PFSK-1 (cell line): ENCODE data around the gene LPIN2.

Experiments used
- POLR2AphosphoS5 ChIP-seq: IDR thresholded peaks from 2 replicates; pipeline ENCODE4 v1.6.1; 2012; ENCODE audit warnings: low read depth, mild to moderate bottlenecking, control low read depth, low read length, moderate library complexity
- TAF1 ChIP-seq: IDR thresholded peaks from 2 replicates; pipeline ENCODE4 v1.6.1; 2012; ENCODE audit warnings: low read length, control low read depth, borderline replicate concordance; ENCODE audit not compliant: insufficient read depth

GRCh38 chr18:2981212-2981728, 31.7 kb downstream of the LPIN2 start:
- peak; percentile 39; the same call in 1 of the 2 replicates for TF ChIP-seq TAF1
- TF ChIP-seq POLR2AphosphoS5: no peak
